SK-N-SH treated with all-trans-retinoic acid at 6 μM for 48 hours (cell line): Measurements from ENCODE around the gene PRR35.

Experiments used
- ARNTL ChIP-seq: fragments of 450-650 bp; formaldehyde crosslinking; IDR thresholded peaks from 2 replicates; pipeline ENCODE4 v1.5.0; 2020; ENCODE audit warnings: low read depth, mild to moderate bottlenecking, moderate library complexity, borderline replicate concordance
- BACH2 ChIP-seq: fragments of 250-450 bp; sonication (Bioruptor Pico); IDR thresholded peaks from 2 replicates; pipeline ENCODE4 v1.9.0; 2021; ENCODE audit warnings: mild to moderate bottlenecking, borderline replicate concordance
- CSDC2 ChIP-seq: fragments of 250-450 bp; sonication (Bioruptor Pico); IDR thresholded peaks from 2 replicates; pipeline ENCODE4 v1.5.0; 2020; ENCODE audit warnings: mild to moderate bottlenecking, moderate library complexity
- ISL1 ChIP-seq: fragments of 250-450 bp; sonication (Bioruptor Pico); IDR thresholded peaks from 2 replicates; pipeline ENCODE4 v2.1.2; 2022; ENCODE audit warnings: mild to moderate bottlenecking, moderate library complexity
- PPARA ChIP-seq: fragments of 250-450 bp; sonication (Bioruptor Pico); IDR thresholded peaks from 2 replicates; pipeline ENCODE4 v1.5.0; 2020; ENCODE audit warnings: mild to moderate bottlenecking, borderline replicate concordance
- TCF4 ChIP-seq: fragments of 250-450 bp; sonication (Bioruptor Pico); IDR thresholded peaks from 2 replicates; pipeline ENCODE4 v1.8.0; 2021; ENCODE audit warnings: mild to moderate bottlenecking, moderate library complexity, borderline replicate concordance
- TOX ChIP-seq: fragments of 250-450 bp; sonication (Bioruptor Pico); IDR thresholded peaks from 2 replicates; pipeline ENCODE4 v1.8.0; 2021; ENCODE audit warnings: mild to moderate bottlenecking, moderate library complexity, borderline replicate concordance
- ZFP3 ChIP-seq: fragments of 250-450 bp; sonication (Bioruptor Pico); IDR thresholded peaks from 2 replicates; pipeline ENCODE4 v1.5.0; 2020; ENCODE audit warnings: mild to moderate bottlenecking, moderate library complexity
- ZNF565 ChIP-seq: fragments of 450-650 bp; formaldehyde crosslinking; conservative IDR thresholded peaks from 2 replicates; pipeline ENCODE4 v1.5.0; 2020; ENCODE audit warnings: low read depth, mild to moderate bottlenecking, moderate library complexity
- ZNF70 ChIP-seq: fragments of 450-650 bp; formaldehyde crosslinking; IDR thresholded peaks from 2 replicates; pipeline ENCODE4 v1.5.0; 2020; ENCODE audit warnings: mild to moderate bottlenecking, moderate library complexity
- ZNF8 ChIP-seq: fragments of 450-650 bp; formaldehyde crosslinking; IDR thresholded peaks from 2 replicates; pipeline ENCODE4 v1.5.0; 2020; ENCODE audit warnings: mild to moderate bottlenecking, moderate library complexity
- TF ChIP-seq, protein P1 (sequence below): fragments of 250-450 bp; sonication (Bioruptor Pico); IDR thresholded peaks from 2 replicates; pipeline ENCODE4 v1.5.1; 2020; ENCODE audit warnings: low read depth, mild to moderate bottlenecking, moderate library complexity
- TF ChIP-seq, protein P2 (sequence below): fragments of 250-450 bp; sonication (Bioruptor Pico); IDR thresholded peaks from 2 replicates; pipeline ENCODE4 v1.8.0; 2020; ENCODE audit warnings: mild to moderate bottlenecking, moderate library complexity, borderline replicate concordance

DNA sequence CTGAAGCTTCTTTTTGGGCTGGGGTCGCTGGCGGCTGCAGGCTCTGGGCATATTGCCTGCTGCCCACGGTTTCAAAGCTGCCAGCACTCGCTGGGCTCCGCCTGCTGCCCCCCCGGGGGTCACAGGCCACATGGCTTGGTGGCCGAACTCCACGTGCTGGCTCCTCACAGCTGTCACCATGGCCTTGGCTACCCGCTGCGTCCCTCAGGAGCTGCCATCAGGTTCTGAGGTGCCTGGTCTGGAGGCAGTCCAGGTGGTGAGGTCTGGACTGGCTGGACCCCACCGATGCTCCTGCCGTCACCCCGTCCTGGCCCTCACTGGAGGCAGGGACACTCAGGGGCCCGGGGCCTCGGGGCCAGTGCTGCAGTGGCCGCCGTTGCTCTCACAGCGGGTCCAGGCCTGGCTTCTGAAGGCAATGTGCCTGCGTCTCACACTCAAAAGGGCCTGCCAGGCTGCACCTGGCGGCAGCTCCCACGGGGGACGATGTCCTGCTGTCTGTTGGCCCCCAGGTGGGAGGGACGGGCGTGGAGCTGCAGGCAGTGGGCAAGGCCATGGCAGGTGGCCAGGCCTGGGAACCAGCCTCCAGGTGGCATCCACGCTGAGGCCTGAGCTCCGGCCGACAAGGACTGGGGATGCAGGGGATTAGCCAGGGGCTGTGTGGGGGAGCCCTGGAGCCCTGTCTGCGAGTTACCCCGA is 19.4 kb upstream of the PRR35 start:
- TF ChIP-seq ZNF8 (CRISPR knock-in tag) (no peak), BACH2 (no peak), ZNF565 (no peak), TCF4 (CRISPR knock-in tag) (no peak), ZFP3 (CRISPR knock-in tag) (no peak), TOX (CRISPR knock-in tag) (no peak), ARNTL (CRISPR knock-in tag) (no peak), CSDC2 (CRISPR knock-in tag) (no peak), PPARA (CRISPR knock-in tag) (no peak), ZNF70 (no peak), ISL1 (no peak)
- TF ChIP-seq, protein P1, sequence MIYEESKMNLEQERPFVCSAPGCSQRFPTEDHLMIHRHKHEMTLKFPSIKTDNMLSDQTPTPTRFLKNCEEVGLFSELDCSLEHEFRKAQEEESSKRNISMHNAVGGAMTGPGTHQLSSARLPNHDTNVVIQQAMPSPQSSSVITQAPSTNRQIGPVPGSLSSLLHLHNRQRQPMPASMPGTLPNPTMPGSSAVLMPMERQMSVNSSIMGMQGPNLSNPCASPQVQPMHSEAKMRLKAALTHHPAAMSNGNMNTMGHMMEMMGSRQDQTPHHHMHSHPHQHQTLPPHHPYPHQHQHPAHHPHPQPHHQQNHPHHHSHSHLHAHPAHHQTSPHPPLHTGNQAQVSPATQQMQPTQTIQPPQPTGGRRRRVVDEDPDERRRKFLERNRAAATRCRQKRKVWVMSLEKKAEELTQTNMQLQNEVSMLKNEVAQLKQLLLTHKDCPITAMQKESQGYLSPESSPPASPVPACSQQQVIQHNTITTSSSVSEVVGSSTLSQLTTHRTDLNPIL (CRISPR knock-in tag) = no peak
- TF ChIP-seq, protein P2, sequence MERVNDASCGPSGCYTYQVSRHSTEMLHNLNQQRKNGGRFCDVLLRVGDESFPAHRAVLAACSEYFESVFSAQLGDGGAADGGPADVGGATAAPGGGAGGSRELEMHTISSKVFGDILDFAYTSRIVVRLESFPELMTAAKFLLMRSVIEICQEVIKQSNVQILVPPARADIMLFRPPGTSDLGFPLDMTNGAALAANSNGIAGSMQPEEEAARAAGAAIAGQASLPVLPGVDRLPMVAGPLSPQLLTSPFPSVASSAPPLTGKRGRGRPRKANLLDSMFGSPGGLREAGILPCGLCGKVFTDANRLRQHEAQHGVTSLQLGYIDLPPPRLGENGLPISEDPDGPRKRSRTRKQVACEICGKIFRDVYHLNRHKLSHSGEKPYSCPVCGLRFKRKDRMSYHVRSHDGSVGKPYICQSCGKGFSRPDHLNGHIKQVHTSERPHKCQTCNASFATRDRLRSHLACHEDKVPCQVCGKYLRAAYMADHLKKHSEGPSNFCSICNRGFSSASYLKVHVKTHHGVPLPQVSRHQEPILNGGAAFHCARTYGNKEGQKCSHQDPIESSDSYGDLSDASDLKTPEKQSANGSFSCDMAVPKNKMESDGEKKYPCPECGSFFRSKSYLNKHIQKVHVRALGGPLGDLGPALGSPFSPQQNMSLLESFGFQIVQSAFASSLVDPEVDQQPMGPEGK = no peak
